Fibroblast of the aortic adventitia (primary cell): ENCODE results near the gene MMP3. TPM values are rescaled to one million over a fixed set of nuclear protein-coding genes. Genes with fewer than 3 reads are reported as not detected.

Source experiments
- DNase-seq: peaks from one replicate; pipeline ENCODE4 v3.0.0-alpha.2; 2010; ENCODE audit warnings: low read depth
- H3K4me3 ChIP-seq: 2 replicates; pipeline ENCODE4 v1.5.1; 2011; ENCODE audit warnings: low read depth, mild to moderate bottlenecking, control low read depth, low read length, moderate library complexity
- total RNA-seq: library from RNA; depleted of rRNA; stranded (reverse); fragments of >200 nt; gene quantifications from 2 replicates; pipeline ENCODE4 v1.2.3, GENCODE V29; 2012; ENCODE audit warnings: low replicate concordance
- TF ChIP-seq, protein P1 (sequence below): IDR thresholded peaks from 2 replicates; pipeline ENCODE4 v1.5.1; 2011; ENCODE audit warnings: mild to moderate bottlenecking, low read length, control low read depth, inconsistent platforms; ENCODE audit not compliant: insufficient read depth

MMP3 gene
- total RNA-seq, 1 donor = 3.3 TPM

DNA sequence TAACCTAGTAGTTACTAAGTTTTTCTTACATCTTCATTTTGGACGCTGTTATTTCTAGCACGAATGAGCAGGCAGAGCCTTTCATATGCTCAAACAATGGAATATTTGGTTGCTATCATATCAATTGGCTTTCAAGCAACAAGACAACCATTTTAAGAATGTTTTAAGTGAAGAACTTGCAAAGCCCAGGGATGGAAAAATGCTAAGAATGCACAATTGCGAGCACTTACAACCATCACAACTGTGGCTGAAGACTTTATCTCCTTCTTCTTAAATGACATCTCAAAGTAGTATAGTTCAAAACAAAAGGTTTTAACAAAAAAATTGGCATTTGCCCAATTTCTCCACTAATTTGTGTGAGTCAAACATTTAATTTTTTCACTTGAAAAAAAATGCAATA is 37.1 kb downstream of the MMP3 start:
- DNase-seq = peak; percentile 92
- H3K4me3 ChIP-seq = no peak overlapping the region
- TF ChIP-seq, protein P1, sequence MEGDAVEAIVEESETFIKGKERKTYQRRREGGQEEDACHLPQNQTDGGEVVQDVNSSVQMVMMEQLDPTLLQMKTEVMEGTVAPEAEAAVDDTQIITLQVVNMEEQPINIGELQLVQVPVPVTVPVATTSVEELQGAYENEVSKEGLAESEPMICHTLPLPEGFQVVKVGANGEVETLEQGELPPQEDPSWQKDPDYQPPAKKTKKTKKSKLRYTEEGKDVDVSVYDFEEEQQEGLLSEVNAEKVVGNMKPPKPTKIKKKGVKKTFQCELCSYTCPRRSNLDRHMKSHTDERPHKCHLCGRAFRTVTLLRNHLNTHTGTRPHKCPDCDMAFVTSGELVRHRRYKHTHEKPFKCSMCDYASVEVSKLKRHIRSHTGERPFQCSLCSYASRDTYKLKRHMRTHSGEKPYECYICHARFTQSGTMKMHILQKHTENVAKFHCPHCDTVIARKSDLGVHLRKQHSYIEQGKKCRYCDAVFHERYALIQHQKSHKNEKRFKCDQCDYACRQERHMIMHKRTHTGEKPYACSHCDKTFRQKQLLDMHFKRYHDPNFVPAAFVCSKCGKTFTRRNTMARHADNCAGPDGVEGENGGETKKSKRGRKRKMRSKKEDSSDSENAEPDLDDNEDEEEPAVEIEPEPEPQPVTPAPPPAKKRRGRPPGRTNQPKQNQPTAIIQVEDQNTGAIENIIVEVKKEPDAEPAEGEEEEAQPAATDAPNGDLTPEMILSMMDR = no peak

DNA sequence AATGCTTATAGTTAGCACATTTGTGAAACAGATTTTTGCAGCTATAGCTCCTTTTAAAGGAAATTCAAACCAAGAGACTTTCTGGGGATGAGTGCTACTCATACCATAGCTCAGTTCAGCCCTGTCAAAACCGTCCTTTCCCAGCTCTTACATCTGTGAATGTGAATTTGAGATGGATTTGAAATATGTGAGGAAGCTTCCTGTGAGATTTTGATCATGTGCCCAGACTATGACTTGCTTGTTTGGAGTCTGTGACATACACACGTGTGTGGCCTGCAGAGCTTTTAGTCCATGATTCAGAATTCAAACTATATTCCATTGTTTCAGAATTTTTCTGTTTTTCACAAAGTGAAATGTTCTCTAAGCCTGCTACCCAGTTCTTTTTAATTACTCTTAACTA is 41.1 kb downstream of the MMP3 start:
- TF ChIP-seq, protein P1 = no peak
- peak; percentile 94 for DNase-seq
- H3K4me3 ChIP-seq = no peak overlapping the region

DNA sequence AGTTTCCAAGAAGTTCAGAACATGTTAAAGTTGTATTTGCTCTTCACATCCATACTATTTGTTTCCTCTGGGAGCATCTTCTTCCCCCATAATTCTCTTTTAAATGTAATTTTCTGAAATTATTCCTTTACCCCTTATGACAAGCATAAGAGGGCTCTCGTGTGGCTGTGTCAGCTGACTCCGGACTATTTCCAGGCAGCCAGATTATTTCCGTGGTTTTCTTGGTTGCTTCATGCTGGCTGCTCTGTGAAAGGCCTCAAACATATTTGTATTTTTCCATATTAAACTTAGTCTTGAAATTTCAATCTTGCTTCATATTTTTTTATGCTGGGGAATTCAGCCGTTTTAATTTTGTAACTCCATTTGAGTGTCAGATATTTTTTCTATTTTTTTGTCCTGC is 42.6 kb downstream of the MMP3 start:
- H3K4me3 ChIP-seq = no peak overlapping the region
- TF ChIP-seq, protein P1 = no peak
- peak; percentile 65 for DNase-seq

DNA sequence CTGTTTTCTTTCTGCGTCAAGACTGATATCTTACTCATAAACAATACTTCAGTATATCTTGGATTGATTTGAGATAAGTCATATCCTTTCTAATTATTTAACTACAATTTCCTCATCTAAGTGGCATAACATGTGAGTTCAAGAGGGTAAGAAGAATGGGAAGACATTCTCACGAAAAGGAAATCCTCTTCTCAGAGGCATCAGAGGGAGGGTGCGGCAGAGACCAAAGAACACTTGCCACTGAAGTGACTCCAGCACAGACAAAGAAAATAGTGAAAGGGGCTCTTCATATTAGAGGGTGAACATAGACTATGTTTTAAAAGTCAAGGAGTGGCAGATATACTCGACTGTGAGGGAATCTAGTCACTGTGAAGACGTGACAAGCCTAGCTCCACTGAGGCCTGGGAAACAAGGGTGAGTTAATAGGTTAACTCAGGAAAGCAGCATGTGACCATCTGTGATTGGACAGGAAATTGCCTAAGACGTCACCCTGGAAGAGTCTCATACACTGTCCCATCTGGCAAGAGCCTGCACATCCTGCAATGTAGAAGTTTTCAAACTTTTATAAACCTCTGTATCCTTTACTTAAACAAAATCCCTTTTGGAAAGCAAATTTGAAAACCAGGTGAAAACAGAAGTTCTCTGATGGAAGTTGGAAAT is 43.6 kb downstream of the MMP3 start:
- H3K4me3 ChIP-seq = no peak overlapping the region
- TF ChIP-seq, protein P1 = no peak
- DNase-seq = peak; percentile 63

DNA sequence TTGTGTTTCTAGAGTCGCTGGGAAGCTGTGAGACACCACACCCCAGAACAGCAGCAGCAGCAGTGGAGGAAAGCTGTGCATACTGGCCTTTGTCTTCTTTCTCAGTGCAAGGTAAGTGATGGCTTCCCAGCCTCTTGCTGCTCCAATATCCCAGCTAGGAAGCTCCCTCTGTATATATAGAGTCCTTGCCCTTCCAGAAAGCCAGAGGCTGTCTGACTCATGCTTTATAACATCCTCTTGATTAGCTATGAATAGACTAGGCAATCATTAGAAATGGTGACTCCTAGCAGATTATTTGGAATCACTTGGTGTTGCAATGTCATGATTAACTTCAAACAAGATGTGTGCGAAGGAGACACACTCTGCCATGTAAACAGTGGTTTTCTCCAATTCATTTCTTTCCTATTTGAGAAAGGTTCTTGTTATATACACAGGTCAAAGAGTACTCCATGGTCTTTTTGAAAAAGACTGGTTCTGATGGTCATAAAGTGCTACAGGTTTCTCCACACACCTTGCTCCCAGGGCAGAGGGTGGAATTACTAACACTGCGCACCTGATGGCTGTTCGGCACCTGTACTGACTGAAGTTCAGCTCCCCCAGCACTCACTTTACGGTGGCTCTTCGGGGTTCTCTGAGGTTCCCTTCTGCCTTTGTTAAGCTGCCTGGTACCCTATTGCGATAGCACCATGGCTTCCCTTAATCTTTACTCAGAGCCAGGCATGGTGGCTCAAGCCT is 45.2 kb downstream of the MMP3 start, which contains the start of gene MMP1:
Gene MMP1 (minus strand): TSS at position 149 of the 735 bp plus-strand sequence. CDS start 68 bp downstream, at position 81.
- peak within 1 kb of the TSS; percentile 46 for H3K4me3 ChIP-seq
- TF ChIP-seq, protein P1 = no peak
- peak; percentile 89 for DNase-seq

DNA sequence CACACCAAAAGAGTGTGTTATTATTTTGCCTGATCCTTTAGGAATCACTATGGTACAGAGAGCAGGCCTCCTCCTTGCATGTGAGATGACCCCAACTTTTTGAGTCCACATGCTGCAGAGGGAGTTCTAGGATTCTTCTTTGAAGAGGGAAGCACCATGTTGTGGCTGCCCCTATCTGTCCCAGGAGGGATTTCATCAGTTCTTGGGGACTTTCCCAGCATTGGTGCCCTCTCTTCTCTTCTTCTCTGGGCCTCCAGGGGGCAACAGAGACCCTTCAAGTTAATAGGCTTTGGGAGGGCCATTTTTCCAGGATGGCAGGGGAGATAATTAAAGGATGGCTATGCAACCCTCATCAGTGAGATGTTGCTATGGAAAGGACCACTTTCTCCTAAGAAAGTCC is 49.0 kb downstream of the MMP3 start:
- no peak overlapping the region for H3K4me3 ChIP-seq
- TF ChIP-seq, protein P1 = peak; percentile 56
- peak; percentile 57 for DNase-seq
